Small intestine (tissue), 7 donors: ENCODE measurements around the gene IER5. TPM values are rescaled to one million over a fixed set of nuclear protein-coding genes. Genes with fewer than 3 reads are reported as not detected.
A peak's percentile ranks its signal among the peaks of the same experiment; 100 is the strongest.

Experiments
- DNase-seq, 2 donors: peaks; one replicate each; pipeline versions ENCODE4 v3.0.0 to v3.0.0-alpha.2; 2013
- FAIRE-seq: peaks from 2 replicates; lab custom pipeline; 2012; peaks lifted over from hg19 to GRCh38; lab: Jason Lieb, UNC
- H3K27ac ChIP-seq, 3 donors: one replicate each; pipeline ENCODE4 v1.5.1; 2013; ENCODE audit warnings: low read length in 2 of 3, mild to moderate bottlenecking in 2 of 3, control low read depth in 1 of 3, inconsistent platforms in 1 of 3, low read depth in 1 of 3, moderate library complexity in 1 of 3
- H3K27me3 ChIP-seq, 3 donors: one replicate each; pipeline ENCODE4 v1.6.1; 2013; ENCODE audit warnings: low read length in 3 of 3, inconsistent platforms in 1 of 3; ENCODE audit not compliant: control insufficient read depth in 3 of 3, insufficient read depth in 3 of 3
- H3K36me3 ChIP-seq, 3 donors: one replicate each; pipeline ENCODE4 v1.6.1; 2013; ENCODE audit warnings: low read length in 3 of 3, inconsistent platforms in 1 of 3, low read depth in 1 of 3, mild to moderate bottlenecking in 1 of 3, moderate library complexity in 1 of 3; ENCODE audit not compliant: control insufficient read depth in 3 of 3, insufficient read depth in 2 of 3
- H3K4me1 ChIP-seq, 3 donors: one replicate each; pipeline ENCODE4 v1.6.1; 2013; ENCODE audit warnings: low read length in 2 of 3, inconsistent platforms in 1 of 3, low read depth in 1 of 3, mild to moderate bottlenecking in 1 of 3, moderate library complexity in 1 of 3; ENCODE audit not compliant: control insufficient read depth in 3 of 3, insufficient read depth in 2 of 3
- H3K4me3 ChIP-seq, 3 donors: one replicate each; pipeline ENCODE4 v1.5.1; 2013; ENCODE audit warnings: low read length in 3 of 3, control low read depth in 1 of 3, inconsistent platforms in 1 of 3, low read depth in 1 of 3, mild to moderate bottlenecking in 1 of 3, moderate library complexity in 1 of 3
- H3K9me3 ChIP-seq, 2 donors: one replicate each; pipeline ENCODE4 v1.6.1; 2013; ENCODE audit warnings: low read depth in 1 of 2, low read length in 1 of 2; ENCODE audit not compliant: control insufficient read depth in 2 of 2, insufficient read depth in 1 of 2
- WGBS, 3 donors: extraction: QIAGEN DNeasy Blood & Tissue Kit; methylation state at CpG; one replicate each; pipeline ENCODE4 v1.1.7; 2013; 5-methylcytosine and 5-hydroxymethylcytosine counted together
- polyA plus RNA-seq, 4 donors: library from polyadenylated mRNA; stranded (reverse) in 3 of 4; unstranded in 1 of 4; fragments of 200-250 nt in 3 of 4; fragments of 120-200 nt in 1 of 4; gene quantifications; one replicate each; pipeline versions ENCODE4 v1.2.1 to v1.2.3, GENCODE V29; 2013
- donor health status: healthy with polysubstance abuse.
- donor health status: control.
- donor health status: control.
- donor health status: Bipolar disorder and iron deficiency.
- donor health status: healthy.

Gene IER5
- polyA plus RNA-seq, 4 donors = 4.5 to 8.9 (median 6.3) TPM

- H3K4me1 ChIP-seq = peaks cover 7 to 56% (median 16%) of the 10 kb centered on the region in 3 donors
- H3K36me3 ChIP-seq = no peaks in the 10 kb centered on the region
- H3K27ac ChIP-seq = peak overlapping the region in 1 of 3 donors; percentile 63
- no peaks in the 10 kb centered on the region for H3K27me3 ChIP-seq
- DNase-seq = no peak
- 72 to 82% (median 80%) methylated on average over 3 of the region's 3 CpGs for WGBS, 3 donors
- no peak for FAIRE-seq
- peaks cover 0 to 4% of the 10 kb centered on the region in 2 donors for H3K9me3 ChIP-seq
- H3K4me3 ChIP-seq = no peak overlapping the region
Observed at GRCh38 chr1:181116819-181117390, 28.4 kb downstream of the IER5 start.

GRCh38 chr1:181117648-181118449, 29.3 kb downstream of the IER5 start:
- 52 to 64% (median 57%) methylated on average over 9 of the region's 9 CpGs for WGBS, 3 donors
- no peak overlapping the region for H3K4me3 ChIP-seq
- H3K27ac ChIP-seq = peak overlapping the region in 1 of 3 donors; percentile 63
- peaks cover 0 to 4% of the 10 kb centered on the region in 2 donors for H3K9me3 ChIP-seq
- no peaks in the 10 kb centered on the region for H3K27me3 ChIP-seq
- FAIRE-seq (no peak), DNase-seq (peak; percentile 46 to 50)
- H3K36me3 ChIP-seq = no peaks in the 10 kb centered on the region
- peaks cover 4 to 46% (median 10%) of the 10 kb centered on the region in 3 donors for H3K4me1 ChIP-seq

- FAIRE-seq = no peak
- 73 to 78% (median 75%) methylated on average over 6 of the region's 6 CpGs for WGBS, 3 donors
- peak in 1 of 2 donors; percentile 27 for DNase-seq
Observed at GRCh38 chr1:181119093-181119989, 30.8 kb downstream of the IER5 start.

GRCh38 chr1:181120924-181121323, 32.4 kb downstream of the IER5 start:
- no peaks in the 10 kb centered on the region for H3K27me3 ChIP-seq
- 23 to 65% (median 52%) methylated on average over 2 of the region's 2 CpGs for WGBS, 3 donors
- no peaks in the 10 kb centered on the region for H3K36me3 ChIP-seq
- H3K4me1 ChIP-seq = peaks cover 2 to 31% (median 3%) of the 10 kb centered on the region in 3 donors
- DNase-seq (no peak), FAIRE-seq (no peak)
- H3K4me3 ChIP-seq = no peak overlapping the region
- peaks cover 0 to 4% of the 10 kb centered on the region in 2 donors for H3K9me3 ChIP-seq
- H3K27ac ChIP-seq = peak overlapping the region in 1 of 3 donors; percentile 23

More at GRCh38 chr1:181119093-181119989, 30.8 kb downstream of the IER5 start:
- H3K27me3 ChIP-seq = no peaks in the 10 kb centered on the region
- H3K4me1 ChIP-seq = peaks cover 2 to 39% (median 3%) of the 10 kb centered on the region in 3 donors
- no peaks in the 10 kb centered on the region for H3K36me3 ChIP-seq
- H3K9me3 ChIP-seq = peaks cover 0 to 4% of the 10 kb centered on the region in 2 donors
- H3K27ac ChIP-seq = no peak overlapping the region
- H3K4me3 ChIP-seq = no peak overlapping the region

GRCh38 chr1:181121498-181121897, 33.0 kb downstream of the IER5 start:
- 51 to 72% (median 59%) methylated on average over 5 of the region's 5 CpGs for WGBS, 3 donors
- H3K27me3 ChIP-seq = no peaks in the 10 kb centered on the region
- H3K4me3 ChIP-seq = no peak overlapping the region
- DNase-seq (peak in 1 of 2 donors; percentile 55), FAIRE-seq (no peak)
- peak overlapping the region in 1 of 3 donors; percentile 13 for H3K27ac ChIP-seq
- H3K4me1 ChIP-seq = peaks cover 2 to 33% (median 3%) of the 10 kb centered on the region in 3 donors
- no peaks in the 10 kb centered on the region for H3K36me3 ChIP-seq
- H3K9me3 ChIP-seq = peaks cover 0 to 4% of the 10 kb centered on the region in 2 donors

GRCh38 chr1:181122222-181122621, 33.7 kb downstream of the IER5 start:
- FAIRE-seq (no peak), DNase-seq (no peak)
- Histone ChIP-seq H3K27me3 (no peaks in the 10 kb centered on the region), H3K4me3 (no peak overlapping the region), H3K9me3 (peaks cover 0 to 4% of the 10 kb centered on the region in 2 donors), H3K36me3 (no peaks in the 10 kb centered on the region), H3K4me1 (peaks cover 2 to 36% (median 2%) of the 10 kb centered on the region in 3 donors), H3K27ac (no peak overlapping the region)
- WGBS, 3 donors = 82 to 86% (median 83%) methylated on average over 5 of the region's 5 CpGs

GRCh38 chr1:181123173-181123572, 34.7 kb downstream of the IER5 start:
- no peak overlapping the region for H3K4me3 ChIP-seq
- 75 to 85% (median 80%) methylated on average over 3 of the region's 3 CpGs for WGBS, 3 donors

GRCh38 chr1:181124291-181124751, 35.8 kb downstream of the IER5 start:
- H3K27ac ChIP-seq = no peak overlapping the region
- no peak overlapping the region for H3K4me3 ChIP-seq
- DNase-seq (no peak), FAIRE-seq (no peak)
- H3K4me1 ChIP-seq = peaks cover 0 to 51% (median 2%) of the 10 kb centered on the region in 3 donors
- H3K27me3 ChIP-seq = no peaks in the 10 kb centered on the region
- WGBS, 3 donors = 9 to 20% (median 10%) methylated on average over 1 to 2 of the region's 2 CpGs
- H3K36me3 ChIP-seq = no peaks in the 10 kb centered on the region
- no peaks in the 10 kb centered on the region for H3K9me3 ChIP-seq

More at GRCh38 chr1:181123173-181123572, 34.7 kb downstream of the IER5 start:
- DNase-seq (no peak), FAIRE-seq (no peak)
- H3K9me3 ChIP-seq = peaks cover 0 to 4% of the 10 kb centered on the region in 2 donors
- peaks cover 0 to 39% (median 2%) of the 10 kb centered on the region in 3 donors for H3K4me1 ChIP-seq
- no peaks in the 10 kb centered on the region for H3K36me3 ChIP-seq
- no peaks in the 10 kb centered on the region for H3K27me3 ChIP-seq
- H3K27ac ChIP-seq = no peak overlapping the region
